HepG2 (cell line): Measurements from ENCODE around the gene AHRR. TPM values are rescaled to one million over a fixed set of nuclear protein-coding genes. Genes with fewer than 3 reads are reported as not detected.

Source experiments
- ATAC-seq: fragments of 200-7000 bp; cut with Tn5 transposase; 3 replicates; pipeline ENCODE4 v1.9.1; 2020; ENCODE audit warnings: mild to moderate bottlenecking, moderate library complexity
- BruUV-seq: library from RNA; stranded (reverse); fragments of 400-500 nt; replicated peaks from 2 replicates; lab custom pipeline; 2021; lab: Mats Ljungman, UMichigan
- CTCF ChIA-PET: fragments of 300-600 bp; formaldehyde crosslinking; extraction: SDS; loops from one replicate; lab custom pipeline; 2021; ENCODE audit warnings: low total read pairs, inconsistent platforms, low intra/inter-chr PET ratio; lab: Yijun Ruan, JAX
- POLR2A ChIA-PET: fragments of 350-600 bp; sonication (Branson Sonifier 250); formaldehyde crosslinking; loops from one replicate; lab custom pipeline; 2020; ENCODE audit warnings: antibody characterized with exemption, inconsistent platforms; lab: Yijun Ruan, JAX
- DNase-seq: peaks from one replicate; pipeline ENCODE4 v3.0.0-alpha.2; 2015; ENCODE audit warnings: low spot score
- FAIRE-seq: peaks from 3 replicates; lab custom pipeline; 2011; peaks lifted over from hg19 to GRCh38; lab: Jason Lieb, UNC
- H2AFZ ChIP-seq: one replicate; pipeline ENCODE4 v1.6.1; 2011; ENCODE audit warnings: low read length, inconsistent platforms
- H3K27ac ChIP-seq: fragments of 300-600 bp; 3 replicates; pipeline ENCODE4 v1.8.0; 2011; ENCODE audit warnings: mixed run types, mild to moderate bottlenecking, mixed read lengths, low read length, inconsistent platforms; ENCODE audit not compliant: insufficient read depth; ENCODE audit errors: extremely low read length
- H3K27me3 ChIP-seq, 2 experiments: fragments of 200-600 bp in 1 of 2; 2 replicates in 1 of 2; 3 replicates in 1 of 2; pipeline versions ENCODE4 v1.6.0 to v1.8.0; 2011; ENCODE audit warnings: low read length in 2 of 2, mild to moderate bottlenecking in 2 of 2, moderate library complexity in 2 of 2, inconsistent platforms in 1 of 2; ENCODE audit not compliant: insufficient read depth in 2 of 2, control insufficient read depth in 1 of 2
- H3K36me3 ChIP-seq, 2 experiments: fragments of 200-600 bp in 1 of 2; replicated peaks in 1 of 2; 2 replicates in 1 of 2; 3 replicates in 1 of 2; pipeline versions ENCODE4 v1.5.1 to v1.8.0; 2011; ENCODE audit warnings: low read length in 2 of 2, inconsistent platforms in 1 of 2; ENCODE audit not compliant: insufficient read depth in 2 of 2, control insufficient read depth in 1 of 2
- H3K4me1 ChIP-seq: 2 replicates; pipeline ENCODE4 v1.5.1; 2012; ENCODE audit warnings: low read length, inconsistent platforms; ENCODE audit not compliant: insufficient read depth
- H3K4me2 ChIP-seq: 2 replicates; pipeline ENCODE4 v1.6.0; 2011; ENCODE audit warnings: low read depth, low read length, inconsistent platforms
- H3K4me3 ChIP-seq, 3 experiments: fragments of 200-600 bp in 1 of 3; sonication (generic), shearing (Covaris generic) in 1 of 3; replicated peaks in 1 of 3; 2 replicates each; pipeline ENCODE4 v1.5.1; 2011 to 2016; ENCODE audit warnings: low read length in 3 of 3, inconsistent platforms in 2 of 3, low read depth in 2 of 3, mild to moderate bottlenecking in 2 of 3, control low read depth in 1 of 3, mixed read lengths in 1 of 3; ENCODE audit not compliant: insufficient read depth in 1 of 3
- H3K79me2 ChIP-seq: one replicate; pipeline ENCODE4 v1.6.1; 2011; ENCODE audit warnings: low read length, inconsistent platforms; ENCODE audit not compliant: insufficient read depth
- H3K9ac ChIP-seq: 2 replicates; pipeline ENCODE4 v1.6.0; 2011; ENCODE audit warnings: mild to moderate bottlenecking, low read depth, low read length, inconsistent platforms; ENCODE audit not compliant: insufficient read depth
- H3K9me3 ChIP-seq: 2 replicates; pipeline ENCODE4 v1.5.1; 2012; ENCODE audit warnings: mild to moderate bottlenecking, low read length
- H4K20me1 ChIP-seq: 2 replicates; pipeline ENCODE4 v1.6.0; 2011; ENCODE audit warnings: inconsistent platforms, mild to moderate bottlenecking, low read length, moderate library complexity; ENCODE audit not compliant: insufficient read depth
- BORCS8-MEF2B ChIP-seq: sonication (generic); formaldehyde crosslinking; IDR thresholded peaks from 2 replicates; pipeline ENCODE4 v1.8.0; 2022; ENCODE audit warnings: mild to moderate bottlenecking, missing genetic modification reagents
- CENPT ChIP-seq: sonication (generic); formaldehyde crosslinking; IDR thresholded peaks from 2 replicates; pipeline ENCODE4 v1.8.0; 2022; ENCODE audit warnings: low read depth, mild to moderate bottlenecking, moderate library complexity, missing genetic modification reagents
- CREB1 ChIP-seq, 2 experiments: fragments of 450-650 bp in 1 of 2; IDR thresholded peaks; 2 replicates each; pipeline ENCODE4 v1.6.1; 2016 to 2017; ENCODE audit warnings: control low read depth in 1 of 2, mild to moderate bottlenecking in 1 of 2, missing compliant biosample characterization in 1 of 2, missing genetic modification characterization in 1 of 2
- GZF1 ChIP-seq: sonication (generic); formaldehyde crosslinking; IDR thresholded peaks from 2 replicates; pipeline ENCODE4 v1.5.1; 2020; ENCODE audit warnings: mild to moderate bottlenecking, missing genetic modification reagents
- HNRNPH1 ChIP-seq: fragments of 200-400 bp; formaldehyde crosslinking; optimal IDR thresholded peaks from 2 replicates; pipeline ENCODE3; 2017; ENCODE audit warnings: mild to moderate bottlenecking, low read depth, low read length
- MXD4 ChIP-seq: IDR thresholded peaks from 2 replicates; pipeline ENCODE4 v1.6.1; 2016; ENCODE audit warnings: mild to moderate bottlenecking, missing biosample characterization, missing genetic modification reagents
- NCOA1 ChIP-seq: sonication (generic); formaldehyde crosslinking; IDR thresholded peaks from 2 replicates; pipeline ENCODE4 v1.9.0; 2021; ENCODE audit warnings: missing genetic modification reagents
- NFYB ChIP-seq: sonication (generic); formaldehyde crosslinking; IDR thresholded peaks from 2 replicates; pipeline ENCODE4 v1.4.0; 2020; ENCODE audit warnings: missing genetic modification reagents
- REXO4 ChIP-seq: sonication (generic); formaldehyde crosslinking; IDR thresholded peaks from 2 replicates; pipeline ENCODE4 v1.8.0; 2022; ENCODE audit warnings: missing genetic modification reagents, mild to moderate bottlenecking, borderline replicate concordance
- RFXANK ChIP-seq: IDR thresholded peaks from 2 replicates; pipeline ENCODE4 v1.6.1; 2016
- SOX5 ChIP-seq: IDR thresholded peaks from 2 replicates; pipeline ENCODE4 v1.6.1; 2016; ENCODE audit warnings: borderline replicate concordance
- SRSF9 ChIP-seq: fragments of 200-400 bp; formaldehyde crosslinking; IDR thresholded peaks from 2 replicates; pipeline ENCODE4 v1.6.1; 2018; ENCODE audit warnings: borderline replicate concordance, mild to moderate bottlenecking, low read depth, low read length; ENCODE audit not compliant: insufficient read depth, poor library complexity, severe bottlenecking
- SUZ12 ChIP-seq: fragments of 150-350 bp; IDR thresholded peaks from 2 replicates; pipeline ENCODE4 v1.6.1; 2014; ENCODE audit warnings: low read depth, low read length
- TSC22D2 ChIP-seq: sonication (generic); formaldehyde crosslinking; IDR thresholded peaks from 2 replicates; pipeline ENCODE4 v1.5.1; 2020; ENCODE audit warnings: missing genetic modification reagents, mild to moderate bottlenecking, borderline replicate concordance
- ZC3H4 ChIP-seq: sonication (generic); formaldehyde crosslinking; IDR thresholded peaks from 2 replicates; pipeline ENCODE4 v1.4.0; 2020; ENCODE audit warnings: missing genetic modification reagents, borderline replicate concordance
- ZNF296 ChIP-seq: sonication (generic); formaldehyde crosslinking; conservative IDR thresholded peaks from 2 replicates; pipeline ENCODE4 v1.5.0; 2020; ENCODE audit warnings: mild to moderate bottlenecking, missing genetic modification reagents
- ZNF703 ChIP-seq: sonication (generic); formaldehyde crosslinking; IDR thresholded peaks from 2 replicates; pipeline ENCODE4 v1.5.1; 2020; ENCODE audit warnings: missing genetic modification reagents, mild to moderate bottlenecking, moderate library complexity, borderline replicate concordance
- ZSCAN9 ChIP-seq: IDR thresholded peaks from 2 replicates; pipeline ENCODE4 v1.6.1; 2016; ENCODE audit warnings: borderline replicate concordance
- WGBS: methylation state at CpG from one replicate; pipeline ENCODE4 v1.1.6; 2017; ENCODE audit warnings: low lambda C conversion rate; 5-methylcytosine and 5-hydroxymethylcytosine counted together
- in situ Hi-C: cut with HindIII; loops from 2 replicates; pipeline ENCODE4 v1.10.0; 2017; ENCODE audit warnings: low pct_unique_long_range_greater_than_20kb; ENCODE audit not compliant: extremely low pct_ligation_motif_present
- intact Hi-C: fragments of 100-400 bp; cut with micrococcal nuclease; formaldehyde crosslinking; loops from one replicate; pipeline ENCODE4 v1.10.0; 2022; ENCODE audit not compliant: unreplicated experiment
- polyA plus RNA-seq, 8 experiments: library from polyadenylated mRNA; depleted of rRNA in 3 of 8; stranded (reverse) in 7 of 8; unstranded in 1 of 8; fragments of >200 nt; fragmentation: Illumina TruSeq in 4 of 8; extraction: Trizol in 4 of 8; gene quantifications; 2 replicates each; pipeline versions ENCODE4 v1.2.1 to v1.2.3, GENCODE V29; 2011 to 2016; ENCODE audit warnings: low read depth in 4 of 8, missing spikeins in 1 of 8, mixed read lengths in 1 of 8; ENCODE audit not compliant: insufficient read depth in 1 of 8
- total RNA-seq, 5 experiments: library from RNA; depleted of rRNA; stranded (reverse); fragments of >200 nt; fragmentation: Illumina TruSeq; extraction: Trizol; gene quantifications; 2 replicates each; pipeline ENCODE4 v1.2.3, GENCODE V29; 2016; ENCODE audit warnings: low read depth in 1 of 5
- TF ChIP-seq, protein P1 (sequence below): sonication (generic); formaldehyde crosslinking; IDR thresholded peaks from 2 replicates; pipeline ENCODE4 v1.4.0; 2020; ENCODE audit warnings: mild to moderate bottlenecking, low read depth, missing genetic modification reagents

The AHRR gene
- total and polyA plus RNA-seq, 2 of the 13 experiments (the other 11 are each of a cell fraction or from before 2014, with no cell fraction given) = 0.28 to 0.35 TPM

DNA sequence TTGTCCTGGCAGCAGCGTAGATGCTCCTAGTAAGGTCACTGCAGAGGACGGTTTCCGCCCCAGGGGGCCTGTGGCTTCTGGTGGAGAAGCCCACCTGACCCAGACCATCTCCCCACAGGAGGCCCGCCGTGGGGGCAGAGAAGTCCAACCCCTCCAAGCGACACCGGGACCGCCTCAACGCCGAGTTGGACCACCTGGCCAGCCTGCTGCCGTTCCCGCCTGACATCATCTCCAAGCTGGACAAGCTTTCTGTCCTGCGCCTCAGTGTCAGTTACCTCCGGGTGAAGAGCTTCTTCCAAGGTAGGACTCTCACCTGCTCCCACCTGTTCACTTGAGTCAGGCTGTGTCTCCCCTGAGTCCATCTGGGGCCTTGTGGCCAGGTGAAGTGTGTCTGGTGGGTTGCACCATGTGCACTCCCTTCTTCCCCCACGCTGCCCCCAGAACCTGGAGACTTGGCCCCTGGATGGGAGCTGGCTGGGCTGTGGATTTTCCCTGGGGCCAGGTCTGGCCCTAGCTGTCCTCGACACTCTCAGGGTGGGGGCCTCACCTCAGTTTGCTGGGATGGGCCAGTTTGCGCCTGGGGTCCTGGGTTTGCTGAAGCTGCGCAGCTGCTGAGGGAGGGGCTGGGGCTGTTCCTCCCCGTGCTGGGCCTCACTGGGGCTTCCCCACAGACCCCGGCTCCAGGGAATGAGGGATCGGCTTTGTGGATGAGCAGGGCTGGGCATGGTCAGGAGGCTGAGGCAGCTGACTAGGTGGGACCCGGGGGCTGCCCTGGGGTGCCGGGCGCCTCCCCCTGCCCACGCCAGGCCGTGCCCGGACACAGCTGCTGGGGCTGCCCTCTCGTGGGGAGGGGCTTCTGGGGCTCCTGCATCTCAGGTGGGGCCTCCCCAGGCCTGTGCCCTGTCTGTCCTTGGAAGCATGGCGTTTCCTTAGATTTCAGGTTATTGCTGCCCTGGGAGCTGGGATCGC, 32.4 kb downstream of the AHRR start:
- no peaks in the 10 kb centered on the region for H4K20me1 ChIP-seq
- FAIRE-seq = no peak
- CTCF ChIA-PET = no interaction called here
- DNase-seq = no peak
- intact Hi-C loops (no loop called here), in situ Hi-C loops (no loop called here)
- no peaks in the 10 kb centered on the region; a peak in 1 of 5 replicates for H3K27me3 ChIP-seq
- TF ChIP-seq, protein P1, sequence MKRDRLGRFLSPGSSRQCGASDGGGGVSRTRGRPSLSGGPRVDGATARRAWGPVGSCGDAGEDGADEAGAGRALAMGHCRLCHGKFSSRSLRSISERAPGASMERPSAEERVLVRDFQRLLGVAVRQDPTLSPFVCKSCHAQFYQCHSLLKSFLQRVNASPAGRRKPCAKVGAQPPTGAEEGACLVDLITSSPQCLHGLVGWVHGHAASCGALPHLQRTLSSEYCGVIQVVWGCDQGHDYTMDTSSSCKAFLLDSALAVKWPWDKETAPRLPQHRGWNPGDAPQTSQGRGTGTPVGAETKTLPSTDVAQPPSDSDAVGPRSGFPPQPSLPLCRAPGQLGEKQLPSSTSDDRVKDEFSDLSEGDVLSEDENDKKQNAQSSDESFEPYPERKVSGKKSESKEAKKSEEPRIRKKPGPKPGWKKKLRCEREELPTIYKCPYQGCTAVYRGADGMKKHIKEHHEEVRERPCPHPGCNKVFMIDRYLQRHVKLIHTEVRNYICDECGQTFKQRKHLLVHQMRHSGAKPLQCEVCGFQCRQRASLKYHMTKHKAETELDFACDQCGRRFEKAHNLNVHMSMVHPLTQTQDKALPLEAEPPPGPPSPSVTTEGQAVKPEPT (CRISPR knock-in tag) = no peak
- TF ChIP-seq REXO4 (no peak), CREB1 (IDR thresholded peaks at IDR 0.05) (no peak), CREB1 (CRISPR knock-in tag; IDR thresholded peaks at IDR 0.05) (no peak), GZF1 (CRISPR knock-in tag) (no peak), TSC22D2 (CRISPR knock-in tag) (no peak), HNRNPH1 (no peak), ZC3H4 (CRISPR knock-in tag) (no peak), SUZ12 (no peak), BORCS8-MEF2B (no peak), ZSCAN9 (no peak), NFYB (CRISPR knock-in tag) (no peak), CENPT (CRISPR knock-in tag) (no peak), ZNF703 (no peak), SRSF9 (no peak), MXD4 (CRISPR knock-in tag) (no peak), RFXANK (CRISPR knock-in tag) (no peak), NCOA1 (CRISPR knock-in tag) (no peak), SOX5 (CRISPR knock-in tag) (no peak), ZNF296 (CRISPR knock-in tag) (no peak)
- no peaks in the 10 kb centered on the region for H3K9me3 ChIP-seq
- no peak overlapping the region for H3K4me2 ChIP-seq
- H2AFZ ChIP-seq = no peak overlapping the region
- H3K79me2 ChIP-seq = no peaks in the 10 kb centered on the region
- no peaks in the 10 kb centered on the region for H3K36me3 ChIP-seq
- no peak overlapping the region for H3K9ac ChIP-seq
- no TSS peak for BruUV-seq
- no peak overlapping the region for H3K4me3 ChIP-seq
- ATAC-seq = no peak; the same call in 2 of the 3 replicates
- WGBS = 96% methylated on average over 3 of the region's 30 CpGs
- no peaks in the 10 kb centered on the region for H3K4me1 ChIP-seq
- POLR2A ChIA-PET = no interaction called here
- no peak overlapping the region for H3K27ac ChIP-seq
